ENCODE measurements around the gene DNAH8. TPM values are rescaled to one million over a fixed set of nuclear protein-coding genes. Genes with fewer than 3 reads are reported as not detected.

Gene DNAH8
- total RNA-seq, 1 experiment from 2014 or later = not detected

DNA sequence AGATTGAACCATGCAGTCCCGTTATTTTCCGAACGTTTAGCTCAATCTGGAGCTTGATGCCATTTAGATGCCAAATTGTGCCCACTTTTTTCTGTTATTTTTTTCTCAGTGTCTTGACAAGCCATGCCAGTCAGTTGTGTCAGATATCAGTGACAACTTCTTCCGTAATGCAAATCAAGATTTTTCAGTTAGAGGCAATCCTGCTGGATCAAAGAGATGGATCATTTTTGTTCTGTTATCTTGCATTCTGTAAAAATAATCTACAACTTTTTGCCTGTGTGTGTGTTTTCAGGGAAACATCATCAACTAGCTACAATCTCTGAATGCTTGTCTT lies 302.4 kb downstream of the DNAH8 start:
- BruUV-seq (replicated peaks) = no TSS peak
- ChIA-PET RAD21 (ENCODE audit: low non-redundant PET in 1 of 2, low total read pairs in 2 of 2, uncharacterized antibody in 2 of 2, unreplicated experiment in 2 of 2) (no interaction called here), CTCF (no interaction called here), POLR2A (no interaction called here)
- H3K4me3 ChIP-seq (replicated peaks in 1 of 2; ENCODE audit: low read depth in 1 of 2, low read length in 2 of 2) = no peak overlapping the region
- no peaks in the 10 kb centered on the region for H3K4me1 ChIP-seq (ENCODE audit: control insufficient read depth in 1 of 2, insufficient read depth in 2 of 2, low read length in 2 of 2)
- ATAC-seq (no peak), DNase-seq (ENCODE audit: low read depth, low spot score) (no peak)
- H4K20me1 ChIP-seq (ENCODE audit: insufficient read depth) = no peaks in the 10 kb centered on the region
- H3K9me3 ChIP-seq (ENCODE audit: control insufficient read depth in 1 of 2, insufficient read depth in 1 of 2, low read depth in 1 of 2, low read length in 2 of 2) = no peaks in the 10 kb centered on the region
- H3K27me3 ChIP-seq (ENCODE audit: insufficient read depth, low read length) = peaks cover 46% of the 10 kb centered on the region
- no peak overlapping the region for H3K4me2 ChIP-seq (ENCODE audit: low read length)
- intact Hi-C loops (cut with micrococcal nuclease) = no loop called here
- H3K36me3 ChIP-seq (ENCODE audit: control insufficient read depth in 1 of 2, insufficient read depth in 2 of 2, low read length in 2 of 2) = no peaks in the 10 kb centered on the region
- H3K27ac ChIP-seq (ENCODE audit: low read depth, low read length) = no peak overlapping the region
- no peak for TF ChIP-seq CEBPB (IDR thresholded peaks at IDR 0.05; ENCODE audit: low read depth)
- TF ChIP-seq, protein P1, sequence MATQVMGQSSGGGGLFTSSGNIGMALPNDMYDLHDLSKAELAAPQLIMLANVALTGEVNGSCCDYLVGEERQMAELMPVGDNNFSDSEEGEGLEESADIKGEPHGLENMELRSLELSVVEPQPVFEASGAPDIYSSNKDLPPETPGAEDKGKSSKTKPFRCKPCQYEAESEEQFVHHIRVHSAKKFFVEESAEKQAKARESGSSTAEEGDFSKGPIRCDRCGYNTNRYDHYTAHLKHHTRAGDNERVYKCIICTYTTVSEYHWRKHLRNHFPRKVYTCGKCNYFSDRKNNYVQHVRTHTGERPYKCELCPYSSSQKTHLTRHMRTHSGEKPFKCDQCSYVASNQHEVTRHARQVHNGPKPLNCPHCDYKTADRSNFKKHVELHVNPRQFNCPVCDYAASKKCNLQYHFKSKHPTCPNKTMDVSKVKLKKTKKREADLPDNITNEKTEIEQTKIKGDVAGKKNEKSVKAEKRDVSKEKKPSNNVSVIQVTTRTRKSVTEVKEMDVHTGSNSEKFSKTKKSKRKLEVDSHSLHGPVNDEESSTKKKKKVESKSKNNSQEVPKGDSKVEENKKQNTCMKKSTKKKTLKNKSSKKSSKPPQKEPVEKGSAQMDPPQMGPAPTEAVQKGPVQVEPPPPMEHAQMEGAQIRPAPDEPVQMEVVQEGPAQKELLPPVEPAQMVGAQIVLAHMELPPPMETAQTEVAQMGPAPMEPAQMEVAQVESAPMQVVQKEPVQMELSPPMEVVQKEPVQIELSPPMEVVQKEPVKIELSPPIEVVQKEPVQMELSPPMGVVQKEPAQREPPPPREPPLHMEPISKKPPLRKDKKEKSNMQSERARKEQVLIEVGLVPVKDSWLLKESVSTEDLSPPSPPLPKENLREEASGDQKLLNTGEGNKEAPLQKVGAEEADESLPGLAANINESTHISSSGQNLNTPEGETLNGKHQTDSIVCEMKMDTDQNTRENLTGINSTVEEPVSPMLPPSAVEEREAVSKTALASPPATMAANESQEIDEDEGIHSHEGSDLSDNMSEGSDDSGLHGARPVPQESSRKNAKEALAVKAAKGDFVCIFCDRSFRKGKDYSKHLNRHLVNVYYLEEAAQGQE (IDR thresholded peaks at IDR 0.05; ENCODE audit: low read depth) = no peak
- TF ChIP-seq, protein P2, sequence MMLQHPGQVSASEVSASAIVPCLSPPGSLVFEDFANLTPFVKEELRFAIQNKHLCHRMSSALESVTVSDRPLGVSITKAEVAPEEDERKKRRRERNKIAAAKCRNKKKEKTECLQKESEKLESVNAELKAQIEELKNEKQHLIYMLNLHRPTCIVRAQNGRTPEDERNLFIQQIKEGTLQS (IDR thresholded peaks at IDR 0.05) = no peak
- TF ChIP-seq TCF7L2 (IDR thresholded peaks at IDR 0.05; ENCODE audit: borderline replicate concordance, extremely low read depth, insufficient read depth, insufficient read length) = no peak
- no peak for TF ChIP-seq SIN3A (IDR thresholded peaks at IDR 0.05; ENCODE audit: low read depth)
- no peak for TF ChIP-seq CBX3 (IDR thresholded peaks at IDR 0.05; ENCODE audit: low read depth)
- TF ChIP-seq, protein P3, sequence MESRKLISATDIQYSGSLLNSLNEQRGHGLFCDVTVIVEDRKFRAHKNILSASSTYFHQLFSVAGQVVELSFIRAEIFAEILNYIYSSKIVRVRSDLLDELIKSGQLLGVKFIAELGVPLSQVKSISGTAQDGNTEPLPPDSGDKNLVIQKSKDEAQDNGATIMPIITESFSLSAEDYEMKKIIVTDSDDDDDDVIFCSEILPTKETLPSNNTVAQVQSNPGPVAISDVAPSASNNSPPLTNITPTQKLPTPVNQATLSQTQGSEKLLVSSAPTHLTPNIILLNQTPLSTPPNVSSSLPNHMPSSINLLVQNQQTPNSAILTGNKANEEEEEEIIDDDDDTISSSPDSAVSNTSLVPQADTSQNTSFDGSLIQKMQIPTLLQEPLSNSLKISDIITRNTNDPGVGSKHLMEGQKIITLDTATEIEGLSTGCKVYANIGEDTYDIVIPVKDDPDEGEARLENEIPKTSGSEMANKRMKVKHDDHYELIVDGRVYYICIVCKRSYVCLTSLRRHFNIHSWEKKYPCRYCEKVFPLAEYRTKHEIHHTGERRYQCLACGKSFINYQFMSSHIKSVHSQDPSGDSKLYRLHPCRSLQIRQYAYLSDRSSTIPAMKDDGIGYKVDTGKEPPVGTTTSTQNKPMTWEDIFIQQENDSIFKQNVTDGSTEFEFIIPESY (IDR thresholded peaks at IDR 0.05; ENCODE audit: extremely low read depth, insufficient replicate concordance, low read length) = no peak
- no peak for TF ChIP-seq FOSL1 (IDR thresholded peaks at IDR 0.05; ENCODE audit: low read depth)
- H3K9ac ChIP-seq (ENCODE audit: low read length) = no peak overlapping the region
- H3K79me2 ChIP-seq (ENCODE audit: insufficient read depth, low read length) = no peaks in the 10 kb centered on the region
- no peak overlapping the region for H2AFZ ChIP-seq (ENCODE audit: low read depth, low read length, poor library complexity, severe bottlenecking)
- no peaks in the 10 kb centered on the region for H3K9me2 ChIP-seq (ENCODE audit: insufficient read depth)
